GM18526 (cell line): ENCODE results near the gene SLC24A3.

Experiments
- POLR2A ChIP-seq: IDR thresholded peaks from 3 replicates; pipeline ENCODE4 v1.6.1; 2011; ENCODE audit not compliant: insufficient read length; ENCODE audit errors: extremely low read depth

Gene SLC24A3

GRCh38 chr20:19367591-19367990 is 155.1 kb downstream of the SLC24A3 start:
- no peak for TF ChIP-seq POLR2A

- no peak for TF ChIP-seq POLR2A
These were observed 155.9 kb downstream of the SLC24A3 start for GRCh38 chr20:19368351-19368750.

GRCh38 chr20:19370076-19371075 is 157.9 kb downstream of the SLC24A3 start:
- no peak for TF ChIP-seq POLR2A

- no peak for TF ChIP-seq POLR2A
These were observed 158.7 kb downstream of the SLC24A3 start for GRCh38 chr20:19371112-19371511.

GRCh38 chr20:19374216-19374615 is 161.8 kb downstream of the SLC24A3 start:
- TF ChIP-seq POLR2A = no peak

- no peak for TF ChIP-seq POLR2A
These were observed 163.0 kb downstream of the SLC24A3 start for GRCh38 chr20:19375395-19375794.

GRCh38 chr20:19375801-19376200 is 163.4 kb downstream of the SLC24A3 start:
- TF ChIP-seq POLR2A = no peak

GRCh38 chr20:19376451-19377229 is 164.2 kb downstream of the SLC24A3 start:
- TF ChIP-seq POLR2A = no peak

- no peak for TF ChIP-seq POLR2A
These were observed 165.6 kb downstream of the SLC24A3 start for GRCh38 chr20:19378058-19378457.

- TF ChIP-seq POLR2A = no peak
These were observed 167.8 kb downstream of the SLC24A3 start for GRCh38 chr20:19380211-19380610.

GRCh38 chr20:19381947-19382346 is 169.5 kb downstream of the SLC24A3 start:
- TF ChIP-seq POLR2A = no peak

GRCh38 chr20:19382386-19383340 is 170.2 kb downstream of the SLC24A3 start:
- TF ChIP-seq POLR2A = no peak

- TF ChIP-seq POLR2A = no peak
These were observed 172.5 kb downstream of the SLC24A3 start for GRCh38 chr20:19384940-19385339.

- no peak for TF ChIP-seq POLR2A
These were observed 174.8 kb downstream of the SLC24A3 start for GRCh38 chr20:19387251-19387650.
